ENCODE results near the gene FKBP2. TPM values are rescaled to one million over a fixed set of nuclear protein-coding genes. Genes with fewer than 3 reads are reported as not detected.

Gene FKBP2
- 41.6 TPM for total RNA-seq
- long read RNA-seq, transcript FKBP2-202 (6 exons, 1,002 nt): minor isoform, 5 of 55 reads
- long read RNA-seq, transcript FKBP2-201 (6 exons, 657 nt): major isoform, 27 of 55 reads
- long read RNA-seq, partial matches to known transcripts: 9 of 55 reads
- long read RNA-seq, other reads (novel, unspliced or antisense): 13 of 55 reads

GRCh38 chr11:64240435-64241240, at the start of gene FKBP2:
Gene FKBP2 (plus strand): TSS chr11:64241095. CDS start chr11:64242388, 1,293 bp downstream.
- DNase-seq (peak; percentile 98), ATAC-seq (ENCODE audit: poor library complexity) (peak; percentile 77)
- intact Hi-C loops (cut with DNase I): no loop called here

GRCh38 chr11:64192434-64192833, 48.5 kb upstream of the FKBP2 start:
- ATAC-seq (ENCODE audit: poor library complexity) (no peak), DNase-seq (no peak)
- intact Hi-C loops (cut with DNase I): no loop called here

GRCh38 chr11:64196626-64197025, 44.3 kb upstream of the FKBP2 start:
- intact Hi-C loops (cut with DNase I): no loop called here
- ATAC-seq (ENCODE audit: poor library complexity): no peak
- no peak for DNase-seq

- no peak for DNase-seq
- intact Hi-C loops (cut with DNase I): no loop called here
- no peak for ATAC-seq (ENCODE audit: poor library complexity)
Measured at GRCh38 chr11:64198511-64198910, 42.4 kb upstream of the FKBP2 start.

GRCh38 chr11:64201543-64201942, 39.4 kb upstream of the FKBP2 start:
- intact Hi-C loops (cut with DNase I): loop anchor here (5.0 kb wide), 1 partner anchor 101 kb away; the partner anchor contains the start of gene CATSPERZ
- ATAC-seq (ENCODE audit: poor library complexity) (no peak), DNase-seq (no peak)

- no peak for DNase-seq
- ATAC-seq (ENCODE audit: poor library complexity): no peak
- intact Hi-C loops (cut with DNase I): loop anchor here (5.0 kb wide), 1 partner anchor 99 kb away; the partner anchor contains the start of gene CATSPERZ
Measured at GRCh38 chr11:64202992-64203391, 37.9 kb upstream of the FKBP2 start.

GRCh38 chr11:64203421-64204079, 37.3 kb upstream of the FKBP2 start:
- ATAC-seq (ENCODE audit: poor library complexity) (no peak), DNase-seq (no peak)
- intact Hi-C loops (cut with DNase I): loop anchor here (5.0 kb wide), 1 partner anchor 99 kb away; the partner anchor contains the start of gene CATSPERZ

GRCh38 chr11:64204080-64204440, 36.8 kb upstream of the FKBP2 start:
- no peak for ATAC-seq (ENCODE audit: poor library complexity)
- intact Hi-C loops (cut with DNase I): loop anchor here (5.0 kb wide), 1 partner anchor 98 kb away; the partner anchor contains the start of gene CATSPERZ
- no peak for DNase-seq

- intact Hi-C loops (cut with DNase I): loop anchor here (5.0 kb wide), 1 partner anchor 98 kb away; the partner anchor contains the start of gene CATSPERZ
- ATAC-seq (ENCODE audit: poor library complexity) (peak; percentile 66), DNase-seq (peak; percentile 91)
Measured at GRCh38 chr11:64204464-64204989, 36.4 kb upstream of the FKBP2 start.

GRCh38 chr11:64206457-64207255, 34.2 kb upstream of the FKBP2 start, which contains the start of gene FERMT3:
Gene FERMT3 (plus strand): TSS chr11:64206721. CDS start chr11:64207365, 644 bp downstream.
- DNase-seq (peak; percentile 85), ATAC-seq (ENCODE audit: poor library complexity) (peak; percentile 59)
- intact Hi-C loops (cut with DNase I): no loop called here

- ATAC-seq (ENCODE audit: poor library complexity) (peak; percentile 72), DNase-seq (peak; percentile 83)
- intact Hi-C loops (cut with DNase I): no loop called here
Measured at GRCh38 chr11:64207256-64208085, 33.4 kb upstream of the FKBP2 start.

- no peak for DNase-seq
- intact Hi-C loops (cut with DNase I): no loop called here
- ATAC-seq (ENCODE audit: poor library complexity): no peak
Measured at GRCh38 chr11:64208086-64208795, 32.7 kb upstream of the FKBP2 start.

- intact Hi-C loops (cut with DNase I): no loop called here
- ATAC-seq (ENCODE audit: poor library complexity) (no peak), DNase-seq (no peak)
Measured at GRCh38 chr11:64208796-64209562, 31.9 kb upstream of the FKBP2 start.

- no peak for ATAC-seq (ENCODE audit: poor library complexity)
- intact Hi-C loops (cut with DNase I): no loop called here
Measured at GRCh38 chr11:64209563-64209843, 31.4 kb upstream of the FKBP2 start.

GRCh38 chr11:64210301-64211020, 30.4 kb upstream of the FKBP2 start:
- ATAC-seq (ENCODE audit: poor library complexity) (no peak), DNase-seq (no peak)
- intact Hi-C loops (cut with DNase I): no loop called here

More at GRCh38 chr11:64209563-64209843, 31.4 kb upstream of the FKBP2 start:
- no peak for DNase-seq
